A549 treated with RU486 at 1 μM for 4 hours (cell line): ENCODE data around the gene MLN. TPM values are rescaled to one million over a fixed set of nuclear protein-coding genes. Genes with fewer than 3 reads are reported as not detected.

Experiments
- total RNA-seq: library from RNA; stranded (reverse); fragments of 200-300 nt; extraction: Qiagen RNA extraction; gene quantifications from 5 replicates; pipeline ENCODE4 v1.2.3, GENCODE V29; 2022; ENCODE audit warnings: low read depth

Gene MLN, protein sequence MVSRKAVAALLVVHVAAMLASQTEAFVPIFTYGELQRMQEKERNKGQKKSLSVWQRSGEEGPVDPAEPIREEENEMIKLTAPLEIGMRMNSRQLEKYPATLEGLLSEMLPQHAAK
- total RNA-seq, result not detected in 5 replicates

DNA sequence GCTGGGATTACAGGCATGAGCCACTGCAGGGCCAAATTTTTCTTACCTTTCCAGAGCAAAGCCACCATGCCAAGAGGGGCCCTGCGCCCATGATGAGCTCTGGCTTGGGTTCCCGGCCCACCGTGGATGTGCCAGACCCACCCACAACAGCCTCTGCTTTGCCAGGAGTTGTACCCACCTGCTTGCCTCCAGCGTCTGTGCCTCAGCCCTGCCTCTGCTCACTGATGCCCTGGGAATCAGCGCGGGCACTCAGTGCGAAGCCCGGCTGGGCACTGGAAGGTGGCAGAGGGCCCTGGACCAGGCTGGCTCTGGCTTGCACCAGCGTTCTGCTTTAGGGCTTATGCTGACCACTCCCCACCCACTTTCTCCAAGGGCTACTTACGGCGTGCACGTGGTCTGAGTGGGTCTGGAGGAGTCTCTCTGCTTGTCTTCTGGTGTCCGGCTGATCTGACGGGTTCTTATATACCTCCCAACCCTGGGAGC is at the start of gene MLN:
MLN (minus strand) TSS at position 433 of the 483 bp plus-strand sequence. CDS start 2,840 bp downstream, outside the sequence.

DNA sequence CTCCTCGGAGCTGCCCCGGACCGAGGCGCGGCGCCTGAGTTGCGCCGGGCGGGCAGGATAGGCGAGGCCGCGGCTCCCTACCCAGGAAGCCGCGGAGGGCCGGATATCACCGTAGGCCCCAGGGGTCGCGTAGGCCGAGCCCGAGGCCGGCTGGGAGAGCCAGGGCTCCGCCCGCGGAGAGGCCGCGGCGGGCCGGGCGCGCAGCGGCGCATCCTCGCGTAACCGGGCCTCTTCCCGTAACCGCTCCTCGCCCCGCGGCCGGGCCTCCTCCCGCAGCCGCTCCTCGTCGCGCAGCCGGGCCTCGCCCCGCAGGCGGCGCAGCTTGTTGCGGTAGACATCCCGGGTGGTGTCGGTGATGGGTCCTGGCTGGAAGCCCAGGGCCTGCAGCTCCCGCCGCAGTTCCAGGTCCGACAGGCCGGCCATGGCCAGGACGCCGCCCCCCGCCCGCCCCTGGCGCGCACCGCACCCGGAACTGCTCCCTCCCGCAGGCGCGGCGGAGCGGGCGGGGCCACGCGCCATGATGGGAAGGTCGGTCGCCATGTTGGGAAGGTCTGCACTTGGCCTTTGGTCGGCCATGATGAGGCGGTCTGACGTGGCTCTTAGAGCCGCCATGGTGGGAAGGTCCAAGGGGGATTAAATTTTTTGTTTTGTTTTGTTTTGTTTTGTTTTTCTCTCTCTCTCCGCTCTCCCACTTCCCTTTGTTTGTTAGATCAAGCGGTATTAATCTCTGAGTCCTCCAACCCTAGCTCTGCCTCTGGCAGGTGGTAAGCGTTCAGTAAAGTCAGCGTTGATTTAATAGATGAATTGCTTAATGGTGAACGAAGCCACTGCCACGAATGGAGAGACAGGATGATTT is 14.9 kb downstream of the MLN start, which contains the start of gene LEMD2:
LEMD2 (minus strand) TSS at position 437 of the 856 bp plus-strand sequence; CDS start at position 423, 14 bp downstream.

DNA sequence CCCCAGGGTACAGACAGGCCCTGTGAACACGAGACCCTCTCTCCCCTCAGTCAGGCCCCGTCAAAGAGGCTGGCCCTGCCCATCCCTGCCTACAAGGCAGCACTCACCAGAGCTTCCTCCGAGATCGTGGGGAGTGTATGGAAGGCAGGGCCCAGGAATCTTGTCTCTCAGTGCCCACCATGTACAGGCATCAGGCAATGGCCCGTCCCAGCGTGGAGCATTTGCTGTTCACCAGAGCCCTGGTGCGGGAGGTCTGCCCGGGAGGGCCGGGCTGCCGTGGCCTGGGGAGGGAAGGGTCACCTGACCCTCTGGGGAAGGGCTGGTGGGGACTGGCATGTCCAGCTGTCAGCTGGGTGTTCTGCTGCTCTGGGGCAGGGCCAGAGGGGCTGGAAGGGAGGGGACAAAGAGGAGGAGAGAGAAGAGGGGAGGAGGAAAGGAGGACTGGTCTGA is 57.1 kb downstream of the MLN start, which contains the start of gene IP6K3:
IP6K3 (minus strand) TSS at position 255 of the 450 bp plus-strand sequence. CDS start 11,429 bp downstream, outside the sequence.

Other genes starting within 250 kb of the MLN start
- 31.0 to 41.1 TPM (median 37.1 TPM) in 5 replicates for gene BAK1, start 223.7 kb downstream of the MLN start, total RNA-seq
- gene ITPR3, start 182.7 kb downstream of the MLN start, total RNA-seq, result 30.2 to 44.3 TPM (median 36.9 TPM) in 5 replicates
- gene UQCC2, start 92.3 kb downstream of the MLN start, total RNA-seq, result 74.0 to 141 TPM (median 99.5 TPM) in 5 replicates
- 0.08 to 0.19 TPM (median 0.12 TPM) in 3 of 5 replicates, not detected in the others for gene IP6K3, start 57.1 kb downstream of the MLN start, total RNA-seq
- gene LEMD2, start 14.9 kb downstream of the MLN start, total RNA-seq, result 33.2 to 42.4 TPM (median 41.5 TPM) in 5 replicates